Astrocyte (in vitro differentiated cells and primary cell): ENCODE measurements around the gene TNNC2.

Source experiments
- EZH2 ChIP-seq: IDR thresholded peaks from 2 replicates; pipeline ENCODE4 v1.6.1; 2012; ENCODE audit warnings: mild to moderate bottlenecking, low read length, inconsistent platforms; ENCODE audit not compliant: insufficient read depth
- TF ChIP-seq, protein P1 (sequence below): IDR thresholded peaks from 2 replicates; pipeline ENCODE4 v1.5.1; 2011; ENCODE audit warnings: low read depth, mild to moderate bottlenecking, inconsistent platforms, low read length, moderate library complexity; ENCODE audit not compliant: insufficient read depth

DNA sequence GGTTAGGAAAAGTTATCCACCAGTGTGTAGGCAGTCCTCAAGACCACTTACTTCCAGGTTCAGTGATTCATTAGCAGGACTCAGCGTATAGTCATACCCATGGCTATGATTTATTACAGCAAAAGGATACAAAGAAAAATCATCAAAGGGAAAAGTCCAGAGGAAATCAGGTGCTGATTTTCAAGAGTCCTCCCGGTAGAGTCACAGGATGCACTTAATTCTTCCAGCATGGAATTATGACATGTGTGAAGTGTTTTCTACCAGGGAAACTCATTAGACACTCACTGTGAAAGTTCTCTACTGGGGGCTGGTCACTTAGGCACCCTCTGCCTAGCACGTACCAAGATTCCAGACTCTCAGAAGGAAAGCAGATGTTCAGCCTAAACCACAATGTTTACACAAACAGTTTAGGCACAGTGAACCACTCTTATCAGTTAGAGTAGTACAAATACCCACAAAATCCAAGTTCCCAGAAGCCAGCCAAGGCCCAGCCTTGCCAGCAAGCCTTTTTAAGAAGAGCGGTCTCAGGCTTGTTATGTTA, 45.7 kb downstream of the TNNC2 start:
- TF ChIP-seq, protein P1, sequence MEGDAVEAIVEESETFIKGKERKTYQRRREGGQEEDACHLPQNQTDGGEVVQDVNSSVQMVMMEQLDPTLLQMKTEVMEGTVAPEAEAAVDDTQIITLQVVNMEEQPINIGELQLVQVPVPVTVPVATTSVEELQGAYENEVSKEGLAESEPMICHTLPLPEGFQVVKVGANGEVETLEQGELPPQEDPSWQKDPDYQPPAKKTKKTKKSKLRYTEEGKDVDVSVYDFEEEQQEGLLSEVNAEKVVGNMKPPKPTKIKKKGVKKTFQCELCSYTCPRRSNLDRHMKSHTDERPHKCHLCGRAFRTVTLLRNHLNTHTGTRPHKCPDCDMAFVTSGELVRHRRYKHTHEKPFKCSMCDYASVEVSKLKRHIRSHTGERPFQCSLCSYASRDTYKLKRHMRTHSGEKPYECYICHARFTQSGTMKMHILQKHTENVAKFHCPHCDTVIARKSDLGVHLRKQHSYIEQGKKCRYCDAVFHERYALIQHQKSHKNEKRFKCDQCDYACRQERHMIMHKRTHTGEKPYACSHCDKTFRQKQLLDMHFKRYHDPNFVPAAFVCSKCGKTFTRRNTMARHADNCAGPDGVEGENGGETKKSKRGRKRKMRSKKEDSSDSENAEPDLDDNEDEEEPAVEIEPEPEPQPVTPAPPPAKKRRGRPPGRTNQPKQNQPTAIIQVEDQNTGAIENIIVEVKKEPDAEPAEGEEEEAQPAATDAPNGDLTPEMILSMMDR: no peak
- no peak for TF ChIP-seq EZH2
